Measurements from ENCODE around the gene CHST8.

DNA sequence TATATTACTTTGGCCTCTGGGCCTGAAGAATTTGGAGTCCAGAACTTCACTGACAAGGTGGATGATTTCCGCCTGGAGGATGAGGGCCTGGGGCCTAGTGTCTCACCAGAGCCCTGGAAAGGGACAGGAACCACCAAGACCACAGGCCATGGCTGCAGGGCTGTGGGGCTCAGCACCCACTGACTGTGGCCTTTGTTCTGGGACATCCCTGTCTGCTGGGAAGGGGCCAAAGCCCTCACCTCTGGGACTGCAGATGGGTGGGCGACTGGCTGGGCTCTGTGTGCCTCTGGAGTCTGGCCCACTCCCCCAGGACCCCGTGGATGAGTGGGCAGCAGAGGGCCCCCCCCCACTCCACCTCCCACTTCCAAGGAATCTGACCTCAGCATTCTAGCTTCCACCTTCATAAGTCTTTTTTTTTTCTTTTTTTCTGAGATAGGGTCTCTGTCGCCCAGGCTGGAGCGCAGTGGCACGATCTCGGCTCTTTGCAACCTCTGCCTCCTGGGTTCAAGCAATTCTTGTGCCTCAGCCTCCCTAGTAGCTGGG is 20.3 kb downstream of the CHST8 start:
- TF ChIP-seq, protein P1, sequence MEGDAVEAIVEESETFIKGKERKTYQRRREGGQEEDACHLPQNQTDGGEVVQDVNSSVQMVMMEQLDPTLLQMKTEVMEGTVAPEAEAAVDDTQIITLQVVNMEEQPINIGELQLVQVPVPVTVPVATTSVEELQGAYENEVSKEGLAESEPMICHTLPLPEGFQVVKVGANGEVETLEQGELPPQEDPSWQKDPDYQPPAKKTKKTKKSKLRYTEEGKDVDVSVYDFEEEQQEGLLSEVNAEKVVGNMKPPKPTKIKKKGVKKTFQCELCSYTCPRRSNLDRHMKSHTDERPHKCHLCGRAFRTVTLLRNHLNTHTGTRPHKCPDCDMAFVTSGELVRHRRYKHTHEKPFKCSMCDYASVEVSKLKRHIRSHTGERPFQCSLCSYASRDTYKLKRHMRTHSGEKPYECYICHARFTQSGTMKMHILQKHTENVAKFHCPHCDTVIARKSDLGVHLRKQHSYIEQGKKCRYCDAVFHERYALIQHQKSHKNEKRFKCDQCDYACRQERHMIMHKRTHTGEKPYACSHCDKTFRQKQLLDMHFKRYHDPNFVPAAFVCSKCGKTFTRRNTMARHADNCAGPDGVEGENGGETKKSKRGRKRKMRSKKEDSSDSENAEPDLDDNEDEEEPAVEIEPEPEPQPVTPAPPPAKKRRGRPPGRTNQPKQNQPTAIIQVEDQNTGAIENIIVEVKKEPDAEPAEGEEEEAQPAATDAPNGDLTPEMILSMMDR (IDR thresholded peaks at IDR 0.05; ENCODE audit: insufficient read depth, low read depth, low read length): no peak
- TF ChIP-seq EZH2 (IDR thresholded peaks at IDR 0.05; ENCODE audit: insufficient read depth, low read length): no peak
